T-helper 2 cell treated with Interferon-gamma antibody and Interleukin-4, amounts not matched to agents 5 μg/mL and 100 μg/mL, for 36 hours (primary cell): ENCODE measurements around the gene PRELP.
"Not testable (repeated sequence)": the region's sequence is repeated elsewhere in the genome, so short reads cannot be mapped to it uniquely, and the experiment has no call there.

Source experiments
- DNase-seq: peaks from one replicate; pipeline ENCODE4 v3.0.0; 2021; ENCODE audit warnings: low spot score
- H3K27ac Mint-ChIP-seq: one replicate; pipeline ENCODE4 v1.8.0; 2021; ENCODE audit warnings: mild to moderate bottlenecking, mixed read lengths
- H3K27me3 Mint-ChIP-seq: one replicate; pipeline ENCODE4 v1.8.0; 2021; ENCODE audit warnings: low read depth, mixed read lengths
- H3K36me3 Mint-ChIP-seq: one replicate; pipeline ENCODE4 v1.8.0; 2021; ENCODE audit warnings: low read depth, mixed read lengths
- H3K4me1 Mint-ChIP-seq: one replicate; pipeline ENCODE4 v1.8.0; 2021; ENCODE audit warnings: low read depth, mixed read lengths
- H3K4me3 Mint-ChIP-seq: one replicate; pipeline ENCODE4 v1.8.0; 2022; ENCODE audit warnings: mild to moderate bottlenecking, moderate library complexity, mixed read lengths
- H3K9me3 Mint-ChIP-seq: one replicate; pipeline ENCODE4 v1.8.0; 2021; ENCODE audit warnings: mixed read lengths

The PRELP gene

DNA sequence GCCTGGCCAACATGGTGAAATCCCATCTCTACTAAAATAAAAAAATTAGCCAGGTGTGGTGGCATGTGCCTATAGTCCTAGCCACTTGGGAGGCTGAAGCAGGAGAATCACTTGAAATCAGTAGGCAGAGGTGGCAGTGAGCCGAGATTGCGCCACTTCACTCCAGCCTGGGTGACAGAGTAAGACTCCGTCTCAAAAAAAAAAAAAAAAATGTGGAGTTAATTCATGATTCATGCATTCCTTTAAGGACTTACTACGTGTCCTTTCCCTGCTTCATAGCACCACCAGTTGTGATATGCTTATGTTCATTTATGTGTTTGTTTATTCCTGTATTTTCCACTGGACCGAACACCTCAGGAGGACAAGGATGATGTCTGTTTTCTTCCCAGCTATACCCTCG, 12.7 kb upstream of the PRELP start:
- H3K27ac Mint-ChIP-seq, result no peak overlapping the region
- no peak for DNase-seq
- no peaks in the 10 kb centered on the region for H3K4me1 Mint-ChIP-seq
- H3K27me3 Mint-ChIP-seq, result peaks cover 11% of the 10 kb centered on the region
- H3K36me3 Mint-ChIP-seq, result no peaks in the 10 kb centered on the region
- H3K4me3 Mint-ChIP-seq, result no peak overlapping the region
- H3K9me3 Mint-ChIP-seq, result no peaks in the 10 kb centered on the region

- H3K36me3 Mint-ChIP-seq, result no peaks in the 10 kb centered on the region
- no peak overlapping the region for H3K27ac Mint-ChIP-seq
- H3K4me3 Mint-ChIP-seq, result no peak overlapping the region
- H3K9me3 Mint-ChIP-seq, result no peaks in the 10 kb centered on the region
- no peaks in the 10 kb centered on the region for H3K4me1 Mint-ChIP-seq
- H3K27me3 Mint-ChIP-seq, result peaks cover 14% of the 10 kb centered on the region
- DNase-seq, result no peak
Measured at GRCh38 chr1:203463469-203464062, 12.0 kb upstream of the PRELP start.

DNA sequence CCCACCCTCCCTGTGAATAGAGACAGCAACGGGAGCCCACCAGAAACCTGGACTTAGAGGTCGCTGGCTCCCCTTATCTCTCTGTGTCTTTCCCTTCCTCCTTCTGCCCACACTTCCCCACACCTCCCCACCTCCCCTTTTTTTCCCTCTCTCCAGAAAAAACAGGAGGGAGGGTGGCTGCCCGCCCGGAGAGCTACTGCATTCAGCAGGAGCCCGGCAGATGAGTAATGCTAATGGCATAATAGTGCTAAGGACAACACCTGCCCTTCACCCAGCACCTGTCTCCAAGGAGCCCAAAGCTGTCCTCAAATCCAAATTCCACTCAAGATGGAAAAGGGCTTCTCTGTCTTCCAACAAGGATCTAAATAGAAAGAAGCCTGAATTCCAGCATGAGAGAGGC, 11.4 kb upstream of the PRELP start:
- H3K27me3 Mint-ChIP-seq, result peaks cover 15% of the 10 kb centered on the region
- H3K27ac Mint-ChIP-seq, result no peak overlapping the region
- no peaks in the 10 kb centered on the region for H3K36me3 Mint-ChIP-seq
- DNase-seq, result no peak
- H3K4me1 Mint-ChIP-seq, result no peaks in the 10 kb centered on the region
- H3K9me3 Mint-ChIP-seq, result no peaks in the 10 kb centered on the region
- H3K4me3 Mint-ChIP-seq, result no peak overlapping the region

DNA sequence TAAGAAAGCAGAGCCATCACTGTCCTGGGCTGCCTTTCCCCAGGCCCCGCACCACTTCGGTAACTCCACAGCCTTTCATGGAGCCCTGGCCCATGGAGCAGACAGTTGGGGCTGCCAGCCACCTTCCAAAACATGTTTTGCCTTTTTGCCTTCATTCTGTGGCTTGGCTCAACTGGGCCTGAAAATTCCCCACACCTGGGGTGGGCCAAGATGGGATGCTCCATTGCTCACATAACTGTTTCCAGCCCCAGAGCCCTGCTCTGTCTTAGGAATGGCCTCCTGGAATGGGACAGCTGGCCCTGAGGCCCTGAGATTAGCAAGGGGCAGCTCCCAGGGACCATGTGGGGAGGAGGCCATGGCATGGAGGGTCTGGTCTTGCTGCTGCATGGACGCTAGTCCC, 10.9 kb upstream of the PRELP start:
- no peaks in the 10 kb centered on the region for H3K36me3 Mint-ChIP-seq
- H3K4me3 Mint-ChIP-seq, result no peak overlapping the region
- H3K27me3 Mint-ChIP-seq, result peaks cover 15% of the 10 kb centered on the region
- H3K27ac Mint-ChIP-seq, result no peak overlapping the region
- H3K4me1 Mint-ChIP-seq, result no peaks in the 10 kb centered on the region
- DNase-seq, result no peak
- H3K9me3 Mint-ChIP-seq, result no peaks in the 10 kb centered on the region

- no peaks in the 10 kb centered on the region for H3K9me3 Mint-ChIP-seq
- H3K27ac Mint-ChIP-seq, result no peak overlapping the region
- no peak for DNase-seq
- H3K27me3 Mint-ChIP-seq, result peaks cover 15% of the 10 kb centered on the region
- H3K36me3 Mint-ChIP-seq, result no peaks in the 10 kb centered on the region
- no peak overlapping the region for H3K4me3 Mint-ChIP-seq
- H3K4me1 Mint-ChIP-seq, result no peaks in the 10 kb centered on the region
Measured at GRCh38 chr1:203465146-203465798, 10.3 kb upstream of the PRELP start.

DNA sequence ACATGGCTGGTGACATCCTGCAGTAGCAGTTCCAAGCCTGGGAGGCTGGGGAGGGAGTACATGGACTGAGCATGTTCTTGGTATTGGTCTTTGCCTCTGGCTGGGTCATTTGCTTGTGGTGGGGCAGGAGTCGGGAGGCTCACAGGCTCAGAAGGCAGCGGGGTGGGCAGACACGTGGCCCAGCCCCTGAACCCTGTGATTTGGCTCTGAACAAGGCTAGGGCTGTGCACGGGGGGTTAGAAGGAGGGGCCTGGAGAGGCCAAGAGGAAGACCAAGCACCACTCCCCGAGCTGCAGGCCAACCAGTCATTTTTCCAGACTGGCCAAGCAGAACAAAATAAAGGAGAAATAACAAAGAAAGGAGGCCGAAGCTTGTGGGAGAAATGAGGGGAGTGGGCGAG, 9.7 kb upstream of the PRELP start:
- Mint-ChIP-seq H3K36me3 (no peaks in the 10 kb centered on the region), H3K4me3 (no peak overlapping the region), H3K4me1 (no peaks in the 10 kb centered on the region), H3K27me3 (peaks cover 14% of the 10 kb centered on the region), H3K9me3 (no peaks in the 10 kb centered on the region), H3K27ac (no peak overlapping the region)
- no peak for DNase-seq

GRCh38 chr1:203466906-203467549, 8.6 kb upstream of the PRELP start:
- not testable (repeated sequence) for H3K9me3 Mint-ChIP-seq, H3K36me3 Mint-ChIP-seq, H3K4me3 Mint-ChIP-seq, DNase-seq, H3K4me1 Mint-ChIP-seq, H3K27ac Mint-ChIP-seq
- H3K27me3 Mint-ChIP-seq, result peaks cover 14% of the 10 kb centered on the region

DNA sequence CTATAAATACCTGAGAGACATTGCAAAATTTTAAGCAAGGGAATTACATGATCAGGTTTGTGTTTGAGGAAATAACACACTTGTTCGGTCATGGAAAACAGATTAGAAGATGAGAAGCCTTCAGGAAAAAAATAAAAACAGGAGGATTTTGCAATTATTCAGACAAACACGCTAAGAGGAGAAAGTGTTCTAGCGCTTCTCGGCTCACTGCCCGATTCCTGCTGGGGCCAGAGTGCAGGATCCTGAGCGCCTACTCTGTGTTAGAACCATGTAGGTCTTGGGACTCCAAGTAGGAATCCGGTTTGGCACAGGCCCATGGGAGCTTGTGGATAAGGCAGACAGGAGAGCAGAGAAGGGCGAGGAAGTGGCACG, 8.1 kb upstream of the PRELP start:
- Mint-ChIP-seq H3K27ac (no peak overlapping the region), H3K4me3 (no peak overlapping the region), H3K27me3 (peaks cover 17% of the 10 kb centered on the region), H3K36me3 (no peaks in the 10 kb centered on the region), H3K9me3 (no peaks in the 10 kb centered on the region), H3K4me1 (no peaks in the 10 kb centered on the region)
- DNase-seq, result no peak

DNA sequence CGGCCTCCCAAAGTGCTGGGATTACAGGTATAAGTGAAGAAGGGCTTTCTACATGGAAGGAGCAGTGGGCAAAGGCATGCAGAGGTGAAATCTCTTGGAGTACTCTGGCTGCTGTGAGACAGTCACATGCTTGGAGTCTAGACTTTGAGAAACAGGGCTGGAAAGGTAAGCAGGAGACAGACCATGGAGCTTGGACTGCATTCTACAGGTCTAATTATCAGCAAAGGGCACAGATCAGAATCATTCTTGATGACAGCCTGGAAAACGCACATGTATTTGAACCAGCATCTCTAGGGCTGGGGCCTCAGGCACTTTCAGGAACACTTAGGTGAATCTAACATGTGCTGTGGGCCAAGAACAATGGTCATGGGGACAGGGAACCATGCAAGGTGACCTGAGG, 7.3 kb upstream of the PRELP start:
- no peaks in the 10 kb centered on the region for H3K9me3 Mint-ChIP-seq
- H3K36me3 Mint-ChIP-seq, result no peaks in the 10 kb centered on the region
- DNase-seq, result no peak
- H3K27me3 Mint-ChIP-seq, result peaks cover 17% of the 10 kb centered on the region
- H3K4me3 Mint-ChIP-seq, result no peak overlapping the region
- no peaks in the 10 kb centered on the region for H3K4me1 Mint-ChIP-seq
- H3K27ac Mint-ChIP-seq, result no peak overlapping the region

DNA sequence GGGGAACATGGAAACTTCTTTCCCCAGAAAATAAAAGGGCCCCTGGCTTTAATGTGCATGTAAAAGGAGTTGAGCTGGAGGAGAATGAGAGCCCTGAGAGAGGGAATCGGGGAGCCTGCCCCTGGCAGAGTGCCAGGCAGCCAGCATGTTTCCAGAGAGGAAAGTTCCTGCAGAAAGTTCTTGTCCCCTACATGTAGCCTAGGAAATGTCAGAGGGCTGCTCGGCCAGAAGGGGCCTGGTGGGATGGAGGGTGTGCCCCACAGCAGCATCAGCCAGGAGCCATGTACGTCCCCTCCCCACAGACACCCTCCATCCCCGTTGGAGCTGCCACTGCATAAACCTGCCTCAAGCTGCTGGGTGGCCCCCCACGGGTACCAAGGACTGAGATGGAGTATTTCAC, 5.4 kb upstream of the PRELP start:
- no peaks in the 10 kb centered on the region for H3K36me3 Mint-ChIP-seq
- no peak overlapping the region for H3K4me3 Mint-ChIP-seq
- peaks cover 19% of the 10 kb centered on the region for H3K27me3 Mint-ChIP-seq
- no peaks in the 10 kb centered on the region for H3K9me3 Mint-ChIP-seq
- H3K27ac Mint-ChIP-seq, result no peak overlapping the region
- DNase-seq, result no peak
- no peaks in the 10 kb centered on the region for H3K4me1 Mint-ChIP-seq

DNA sequence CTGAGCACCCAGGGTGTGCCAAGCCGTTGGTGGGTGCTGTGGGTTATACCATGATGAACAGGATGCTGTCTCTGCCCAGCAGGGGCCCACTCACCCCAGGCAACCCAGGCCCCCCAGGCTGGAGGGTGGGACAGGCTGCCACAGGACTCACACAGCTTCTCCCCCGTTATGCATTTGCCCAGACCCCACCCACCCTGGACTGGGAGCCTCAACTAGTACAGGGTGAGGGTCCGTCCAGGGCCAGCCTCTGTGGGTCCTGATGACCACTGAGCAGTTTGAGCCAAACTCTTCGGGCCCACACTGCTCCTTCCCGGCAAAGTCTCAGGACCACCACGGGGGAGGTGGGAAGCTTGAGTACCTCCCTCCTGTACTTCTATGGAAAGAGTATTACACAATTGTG, 3.8 kb upstream of the PRELP start:
- H3K4me3 Mint-ChIP-seq, result no peak overlapping the region
- H3K36me3 Mint-ChIP-seq, result no peaks in the 10 kb centered on the region
- no peak for DNase-seq
- no peak overlapping the region for H3K27ac Mint-ChIP-seq
- no peaks in the 10 kb centered on the region for H3K4me1 Mint-ChIP-seq
- peaks cover 26% of the 10 kb centered on the region for H3K27me3 Mint-ChIP-seq
- no peaks in the 10 kb centered on the region for H3K9me3 Mint-ChIP-seq

GRCh38 chr1:203473281-203473680, 2.3 kb upstream of the PRELP start:
- no peaks in the 10 kb centered on the region for H3K4me1 Mint-ChIP-seq
- no peaks in the 10 kb centered on the region for H3K9me3 Mint-ChIP-seq
- no peak for DNase-seq
- no peak overlapping the region for H3K4me3 Mint-ChIP-seq
- H3K27me3 Mint-ChIP-seq, result peaks cover 25% of the 10 kb centered on the region
- H3K27ac Mint-ChIP-seq, result no peak overlapping the region
- H3K36me3 Mint-ChIP-seq, result no peaks in the 10 kb centered on the region

DNA sequence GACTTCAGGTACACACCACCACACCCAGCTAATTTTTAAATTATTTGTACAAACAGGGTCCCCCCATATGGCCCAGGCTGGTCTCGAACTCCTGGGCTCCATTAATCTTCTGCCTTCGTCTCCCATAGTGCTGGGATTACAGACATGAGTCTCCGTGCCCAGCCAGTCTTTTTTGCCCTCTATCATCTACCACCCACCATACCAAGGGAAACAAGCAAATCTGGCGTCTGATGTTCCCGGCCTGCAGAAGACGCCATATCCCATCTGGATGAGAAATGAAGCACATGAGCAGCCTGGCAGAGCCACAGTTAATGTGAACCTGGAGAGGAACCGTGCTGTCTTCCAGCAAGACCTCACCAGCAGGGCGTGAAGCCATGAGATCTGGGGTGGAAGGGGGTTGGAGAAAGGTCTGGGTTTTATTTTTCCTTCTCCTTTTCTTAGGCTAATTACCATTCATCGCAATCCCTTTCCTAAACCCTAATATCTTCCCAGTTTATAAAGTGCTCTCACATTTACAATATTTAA, 1.8 kb upstream of the PRELP start:
- peaks cover 28% of the 10 kb centered on the region for H3K27me3 Mint-ChIP-seq
- no peak for DNase-seq
- H3K4me1 Mint-ChIP-seq, result no peaks in the 10 kb centered on the region
- no peaks in the 10 kb centered on the region for H3K36me3 Mint-ChIP-seq
- no peak overlapping the region for H3K27ac Mint-ChIP-seq
- no peaks in the 10 kb centered on the region for H3K9me3 Mint-ChIP-seq
- no peak overlapping the region for H3K4me3 Mint-ChIP-seq

- Mint-ChIP-seq H3K27me3 (peaks cover 28% of the 10 kb centered on the region), H3K4me3 (no peak overlapping the region), H3K4me1 (peaks cover 2% of the 10 kb centered on the region), H3K9me3 (no peaks in the 10 kb centered on the region), H3K27ac (no peak overlapping the region), H3K36me3 (no peaks in the 10 kb centered on the region)
- DNase-seq, result no peak
Measured at GRCh38 chr1:203476216-203476814, 709 bp downstream of the PRELP start.
